A673 (cell line): Measurements from ENCODE around the gene ANLN.

Source experiments
- EZH2 ChIP-seq: fragments of 200-600 bp; sonication (generic); IDR thresholded peaks from 2 replicates; pipeline ENCODE4 v1.6.1; 2017; ENCODE audit warnings: borderline replicate concordance, low read depth, mild to moderate bottlenecking, mixed read lengths, antibody characterized with exemption, low read length; ENCODE audit not compliant: poor library complexity, severe bottlenecking
- TF ChIP-seq, protein P1 (sequence below): fragments of 300-800, 200-600 bp; sonication (generic); conservative IDR thresholded peaks from 2 replicates; pipeline ENCODE4 v1.5.1; 2017; ENCODE audit warnings: low read depth, mild to moderate bottlenecking, antibody characterized with exemption, low read length, moderate library complexity, mixed read lengths

DNA sequence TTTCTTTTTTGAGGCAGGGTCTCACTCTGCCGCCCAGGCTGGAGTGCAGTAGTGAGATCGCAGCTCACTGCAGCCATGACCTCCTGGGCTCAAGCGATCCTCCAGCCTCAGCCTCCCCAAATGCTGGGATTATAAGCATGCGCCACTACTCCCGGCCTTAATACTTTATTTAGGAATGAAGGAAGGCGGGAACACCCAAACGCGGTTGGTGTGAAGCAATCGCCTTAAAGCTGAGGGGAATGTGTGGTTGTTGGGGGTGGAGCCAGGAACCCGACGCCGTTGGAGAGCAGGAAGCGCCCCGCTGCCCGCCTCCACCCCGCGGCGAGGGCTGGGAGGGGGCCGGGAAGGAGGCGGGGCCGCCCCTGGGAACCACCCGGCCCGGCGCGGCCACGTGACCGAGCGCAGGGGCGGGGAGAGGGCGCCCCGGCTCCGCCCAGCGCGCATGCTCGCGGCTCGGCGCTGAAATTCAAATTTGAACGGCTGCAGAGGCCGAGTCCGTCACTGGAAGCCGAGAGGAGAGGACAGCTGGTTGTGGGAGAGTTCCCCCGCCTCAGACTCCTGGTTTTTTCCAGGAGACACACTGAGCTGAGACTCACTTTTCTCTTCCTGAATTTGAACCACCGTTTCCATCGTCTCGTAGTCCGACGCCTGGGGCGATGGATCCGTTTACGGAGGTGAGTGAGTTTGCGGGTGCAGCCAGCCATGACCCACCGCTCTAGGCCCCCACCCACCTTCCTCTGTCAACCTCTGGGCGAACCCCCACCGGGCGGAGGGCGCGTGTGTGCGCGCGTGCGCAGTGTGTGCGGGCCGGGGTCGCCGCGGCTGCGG is at the start of gene ANLN:
- TF ChIP-seq, protein P1, sequence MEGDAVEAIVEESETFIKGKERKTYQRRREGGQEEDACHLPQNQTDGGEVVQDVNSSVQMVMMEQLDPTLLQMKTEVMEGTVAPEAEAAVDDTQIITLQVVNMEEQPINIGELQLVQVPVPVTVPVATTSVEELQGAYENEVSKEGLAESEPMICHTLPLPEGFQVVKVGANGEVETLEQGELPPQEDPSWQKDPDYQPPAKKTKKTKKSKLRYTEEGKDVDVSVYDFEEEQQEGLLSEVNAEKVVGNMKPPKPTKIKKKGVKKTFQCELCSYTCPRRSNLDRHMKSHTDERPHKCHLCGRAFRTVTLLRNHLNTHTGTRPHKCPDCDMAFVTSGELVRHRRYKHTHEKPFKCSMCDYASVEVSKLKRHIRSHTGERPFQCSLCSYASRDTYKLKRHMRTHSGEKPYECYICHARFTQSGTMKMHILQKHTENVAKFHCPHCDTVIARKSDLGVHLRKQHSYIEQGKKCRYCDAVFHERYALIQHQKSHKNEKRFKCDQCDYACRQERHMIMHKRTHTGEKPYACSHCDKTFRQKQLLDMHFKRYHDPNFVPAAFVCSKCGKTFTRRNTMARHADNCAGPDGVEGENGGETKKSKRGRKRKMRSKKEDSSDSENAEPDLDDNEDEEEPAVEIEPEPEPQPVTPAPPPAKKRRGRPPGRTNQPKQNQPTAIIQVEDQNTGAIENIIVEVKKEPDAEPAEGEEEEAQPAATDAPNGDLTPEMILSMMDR: no peak
- no peak for TF ChIP-seq EZH2
